Ishikawa (cell line): ENCODE measurements around the gene TSPOAP1.

ENCODE experiments used
- CEBPB ChIP-seq: IDR thresholded peaks from 2 replicates; pipeline ENCODE4 v1.6.1; 2012
- CREB1 ChIP-seq: IDR thresholded peaks from 2 replicates; pipeline ENCODE4 v1.6.1; 2012; ENCODE audit warnings: low read depth
- EP300 ChIP-seq: IDR thresholded peaks from 2 replicates; pipeline ENCODE4 v1.6.1; 2012; ENCODE audit warnings: borderline replicate concordance
- FOXM1 ChIP-seq: IDR thresholded peaks from 2 replicates; pipeline ENCODE4 v1.6.1; 2012; ENCODE audit warnings: low read depth, borderline replicate concordance
- NFIC ChIP-seq: IDR thresholded peaks from 2 replicates; pipeline ENCODE4 v1.6.1; 2012
- RAD21 ChIP-seq: IDR thresholded peaks from 2 replicates; pipeline ENCODE4 v1.6.1; 2012; ENCODE audit warnings: low read depth
- TAF1 ChIP-seq: IDR thresholded peaks from 2 replicates; pipeline ENCODE4 v1.6.1; 2012; ENCODE audit warnings: low read depth, mild to moderate bottlenecking
- TCF12 ChIP-seq: IDR thresholded peaks from 2 replicates; pipeline ENCODE4 v1.6.1; 2012; ENCODE audit warnings: low read depth
- YY1 ChIP-seq: IDR thresholded peaks from 2 replicates; pipeline ENCODE4 v1.6.1; 2012; ENCODE audit warnings: low read depth
- ZBTB7A ChIP-seq: IDR thresholded peaks from 2 replicates; pipeline ENCODE4 v1.6.1; 2012; ENCODE audit warnings: low read depth
- TF ChIP-seq, protein P1 (sequence below): IDR thresholded peaks from 2 replicates; pipeline ENCODE4 v1.6.1; 2012
- TF ChIP-seq, protein P2 (sequence below): IDR thresholded peaks from 2 replicates; pipeline ENCODE4 v1.6.1; 2012
- TF ChIP-seq, protein P3 (sequence below): IDR thresholded peaks from 2 replicates; pipeline ENCODE4 v1.6.1; 2012; ENCODE audit warnings: low read depth, mild to moderate bottlenecking

DNA sequence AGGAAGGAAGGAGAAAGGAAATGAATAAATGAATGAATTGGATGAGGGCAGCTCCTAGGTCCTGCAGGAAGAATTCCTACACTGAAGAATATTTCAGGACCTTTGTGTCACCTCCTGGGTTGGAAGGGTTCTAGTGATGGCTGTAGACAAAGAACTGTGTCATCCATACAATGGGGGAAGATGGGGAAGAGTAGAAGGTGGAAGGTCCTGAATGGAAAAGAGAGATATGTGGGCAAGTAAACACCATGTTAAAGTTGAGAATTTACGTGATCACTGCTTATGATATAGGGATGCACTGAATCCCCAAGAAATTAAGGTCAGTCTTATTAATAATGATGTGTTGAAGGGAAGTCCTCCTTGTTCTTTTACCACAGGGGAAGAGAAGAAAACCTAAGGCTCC is 27.6 kb upstream of the TSPOAP1 start:
- TF ChIP-seq EP300 (no peak), CEBPB (no peak), TAF1 (no peak), FOXM1 (no peak), RAD21 (no peak), YY1 (no peak), ZBTB7A (no peak), CREB1 (no peak), TCF12 (no peak), NFIC (no peak)
- TF ChIP-seq, protein P1, sequence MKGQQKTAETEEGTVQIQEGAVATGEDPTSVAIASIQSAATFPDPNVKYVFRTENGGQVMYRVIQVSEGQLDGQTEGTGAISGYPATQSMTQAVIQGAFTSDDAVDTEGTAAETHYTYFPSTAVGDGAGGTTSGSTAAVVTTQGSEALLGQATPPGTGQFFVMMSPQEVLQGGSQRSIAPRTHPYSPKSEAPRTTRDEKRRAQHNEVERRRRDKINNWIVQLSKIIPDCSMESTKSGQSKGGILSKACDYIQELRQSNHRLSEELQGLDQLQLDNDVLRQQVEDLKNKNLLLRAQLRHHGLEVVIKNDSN: no peak
- TF ChIP-seq, protein P2, sequence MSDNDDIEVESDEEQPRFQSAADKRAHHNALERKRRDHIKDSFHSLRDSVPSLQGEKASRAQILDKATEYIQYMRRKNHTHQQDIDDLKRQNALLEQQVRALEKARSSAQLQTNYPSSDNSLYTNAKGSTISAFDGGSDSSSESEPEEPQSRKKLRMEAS: no peak
- TF ChIP-seq, protein P3, sequence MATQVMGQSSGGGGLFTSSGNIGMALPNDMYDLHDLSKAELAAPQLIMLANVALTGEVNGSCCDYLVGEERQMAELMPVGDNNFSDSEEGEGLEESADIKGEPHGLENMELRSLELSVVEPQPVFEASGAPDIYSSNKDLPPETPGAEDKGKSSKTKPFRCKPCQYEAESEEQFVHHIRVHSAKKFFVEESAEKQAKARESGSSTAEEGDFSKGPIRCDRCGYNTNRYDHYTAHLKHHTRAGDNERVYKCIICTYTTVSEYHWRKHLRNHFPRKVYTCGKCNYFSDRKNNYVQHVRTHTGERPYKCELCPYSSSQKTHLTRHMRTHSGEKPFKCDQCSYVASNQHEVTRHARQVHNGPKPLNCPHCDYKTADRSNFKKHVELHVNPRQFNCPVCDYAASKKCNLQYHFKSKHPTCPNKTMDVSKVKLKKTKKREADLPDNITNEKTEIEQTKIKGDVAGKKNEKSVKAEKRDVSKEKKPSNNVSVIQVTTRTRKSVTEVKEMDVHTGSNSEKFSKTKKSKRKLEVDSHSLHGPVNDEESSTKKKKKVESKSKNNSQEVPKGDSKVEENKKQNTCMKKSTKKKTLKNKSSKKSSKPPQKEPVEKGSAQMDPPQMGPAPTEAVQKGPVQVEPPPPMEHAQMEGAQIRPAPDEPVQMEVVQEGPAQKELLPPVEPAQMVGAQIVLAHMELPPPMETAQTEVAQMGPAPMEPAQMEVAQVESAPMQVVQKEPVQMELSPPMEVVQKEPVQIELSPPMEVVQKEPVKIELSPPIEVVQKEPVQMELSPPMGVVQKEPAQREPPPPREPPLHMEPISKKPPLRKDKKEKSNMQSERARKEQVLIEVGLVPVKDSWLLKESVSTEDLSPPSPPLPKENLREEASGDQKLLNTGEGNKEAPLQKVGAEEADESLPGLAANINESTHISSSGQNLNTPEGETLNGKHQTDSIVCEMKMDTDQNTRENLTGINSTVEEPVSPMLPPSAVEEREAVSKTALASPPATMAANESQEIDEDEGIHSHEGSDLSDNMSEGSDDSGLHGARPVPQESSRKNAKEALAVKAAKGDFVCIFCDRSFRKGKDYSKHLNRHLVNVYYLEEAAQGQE: no peak
